K562 (cell line): ENCODE data around the gene ZACN. TPM values are rescaled to one million over a fixed set of nuclear protein-coding genes. Genes with fewer than 3 reads are reported as not detected.

Source experiments
- CHD2 ChIP-seq: IDR thresholded peaks from 2 replicates; pipeline ENCODE4 v1.6.1; 2011; ENCODE audit warnings: low read depth, low read length
- CHD4 ChIP-seq: fragments of 200-600 bp; sonication (generic); IDR thresholded peaks from 3 replicates; pipeline ENCODE4 v1.6.1; 2012; ENCODE audit warnings: low read depth, mild to moderate bottlenecking, mixed read lengths, low read length, inconsistent platforms; ENCODE audit not compliant: insufficient read depth, insufficient replicate concordance, poor library complexity, severe bottlenecking
- DACH1 ChIP-seq: fragments of 450-650 bp; IDR thresholded peaks from 2 replicates; pipeline ENCODE4 v1.6.1; 2018; ENCODE audit not compliant: partially characterized antibody
- EP400 ChIP-seq: fragments of 450-650 bp; IDR thresholded peaks from 2 replicates; pipeline ENCODE4 v1.6.1; 2017; ENCODE audit warnings: antibody characterized with exemption, mild to moderate bottlenecking, moderate library complexity
- ETS1 ChIP-seq: conservative IDR thresholded peaks from 2 replicates; pipeline ENCODE4 v1.6.1; 2011; ENCODE audit warnings: low read depth, mild to moderate bottlenecking, low read length; ENCODE audit not compliant: control insufficient read depth
- FOXA1 ChIP-seq: fragments of 450-650 bp; IDR thresholded peaks from 2 replicates; pipeline ENCODE4 v1.6.1; 2016; ENCODE audit warnings: mild to moderate bottlenecking, borderline replicate concordance
- FOXJ2 ChIP-seq: fragments of 200-800 bp; sonication (Bioruptor generic); IDR thresholded peaks from 2 replicates; pipeline ENCODE4 v1.6.1; 2016; ENCODE audit warnings: missing genetic modification characterization, missing compliant biosample characterization
- HDAC6 ChIP-seq: IDR thresholded peaks from 2 replicates; pipeline ENCODE4 v1.6.1; 2012; ENCODE audit warnings: low read depth, mild to moderate bottlenecking, control low read depth, inconsistent platforms, low read length, moderate library complexity
- JUNB ChIP-seq: fragments of 450-650 bp; formaldehyde crosslinking; conservative IDR thresholded peaks from 2 replicates; pipeline ENCODE4 v1.4.0; 2020; ENCODE audit warnings: mild to moderate bottlenecking
- KDM4B ChIP-seq, 2 experiments: fragments of 450-650 bp in 1 of 2; sonication (generic) in 1 of 2; IDR thresholded peaks; 2 replicates each; pipeline ENCODE4 v1.6.1; 2016 to 2017; ENCODE audit warnings: borderline replicate concordance in 2 of 2, antibody characterized with exemption in 1 of 2, low read depth in 1 of 2, mild to moderate bottlenecking in 1 of 2
- L3MBTL2 ChIP-seq: fragments of 450-650 bp; IDR thresholded peaks from 2 replicates; pipeline ENCODE4 v1.6.1; 2016; ENCODE audit warnings: mild to moderate bottlenecking, moderate library complexity
- NCOA1 ChIP-seq: fragments of 450-650 bp; IDR thresholded peaks from 2 replicates; pipeline ENCODE4 v1.6.1; 2016; ENCODE audit warnings: low read depth
- NCOA4 ChIP-seq: fragments of 450-650 bp; IDR thresholded peaks from 2 replicates; pipeline ENCODE4 v1.6.1; 2018; ENCODE audit warnings: mild to moderate bottlenecking; ENCODE audit not compliant: partially characterized antibody
- NFXL1 ChIP-seq: fragments of 450-650 bp; formaldehyde crosslinking; IDR thresholded peaks from 2 replicates; pipeline ENCODE4 v1.4.0; 2021; ENCODE audit warnings: mild to moderate bottlenecking
- PML ChIP-seq: IDR thresholded peaks from 2 replicates; pipeline ENCODE4 v1.6.1; 2012; ENCODE audit warnings: low read length, inconsistent platforms
- PURB ChIP-seq: sonication (generic); formaldehyde crosslinking; IDR thresholded peaks from 2 replicates; pipeline ENCODE4 v1.9.0; 2021; ENCODE audit warnings: low read depth, mild to moderate bottlenecking, missing genetic modification reagents
- RBM34 ChIP-seq: fragments of 200-400 bp; formaldehyde crosslinking; IDR thresholded peaks from 2 replicates; pipeline ENCODE4 v1.6.1; 2018; ENCODE audit warnings: low read length, borderline replicate concordance; ENCODE audit not compliant: insufficient read depth
- SIRT6 ChIP-seq: IDR thresholded peaks from one replicate; pipeline ENCODE4 v1.6.1; 2012; ENCODE audit warnings: low read depth, mild to moderate bottlenecking, control low read depth, inconsistent platforms, low read length, moderate library complexity
- SIX5 ChIP-seq, 2 experiments: IDR thresholded peaks; 2 replicates each; pipeline ENCODE4 v1.6.1; 2011; ENCODE audit warnings: low read length in 2 of 2, borderline replicate concordance in 1 of 2, low read depth in 1 of 2, mild to moderate bottlenecking in 1 of 2, moderate library complexity in 1 of 2; ENCODE audit not compliant: insufficient read depth in 1 of 2
- SMAD1 ChIP-seq: fragments of 150-350 bp; IDR thresholded peaks from 2 replicates; pipeline ENCODE4 v1.6.1; 2014; ENCODE audit warnings: low read length, low read depth; ENCODE audit not compliant: partially characterized antibody
- SNIP1 ChIP-seq: fragments of 450-650 bp; IDR thresholded peaks from 2 replicates; pipeline ENCODE4 v1.7.1; 2017; ENCODE audit warnings: low read depth, mild to moderate bottlenecking
- TEAD4 ChIP-seq, 2 experiments: sonication (generic) in 1 of 2; formaldehyde crosslinking in 1 of 2; IDR thresholded peaks; 2 replicates each; pipeline versions ENCODE4 v1.6.1 to v1.8.0; 2012 to 2022; ENCODE audit warnings: borderline replicate concordance in 1 of 2, inconsistent platforms in 1 of 2, low read length in 1 of 2, mild to moderate bottlenecking in 1 of 2, missing genetic modification reagents in 1 of 2
- XRCC3 ChIP-seq: fragments of 450-650 bp; IDR thresholded peaks from 2 replicates; pipeline ENCODE4 v1.6.1; 2017; ENCODE audit warnings: mild to moderate bottlenecking, moderate library complexity
- YY1 ChIP-seq, 3 experiments: IDR thresholded peaks; 2 replicates each; pipeline ENCODE4 v1.6.1; 2011; ENCODE audit warnings: low read length in 2 of 3, mild to moderate bottlenecking in 2 of 3, moderate library complexity in 2 of 3, borderline replicate concordance in 1 of 3, control low read depth in 1 of 3, low read depth in 1 of 3; ENCODE audit not compliant: insufficient read depth in 3 of 3, insufficient replicate concordance in 2 of 3, control insufficient read depth in 1 of 3, insufficient read length in 1 of 3; ENCODE audit errors: extremely low read depth in 1 of 3
- ZNF121 ChIP-seq: sonication (generic); formaldehyde crosslinking; conservative IDR thresholded peaks from 2 replicates; pipeline ENCODE4 v1.8.0; 2022; ENCODE audit warnings: missing genetic modification reagents
- polyA plus RNA-seq, 8 experiments: library from polyadenylated mRNA; depleted of rRNA in 4 of 8; stranded (reverse) in 5 of 8; unstranded in 3 of 8; fragments of >200 nt; fragmentation: Nextera tagmentation in 2 of 8; fragmentation: Illumina TruSeq in 1 of 8; extraction: Ambion mirVana in 2 of 8; extraction: Trizol in 1 of 8; gene quantifications; 2 replicates each; pipeline versions ENCODE4 v1.2.1 to v1.2.3, GENCODE V29; 2011 to 2014; ENCODE audit warnings: inconsistent platforms in 1 of 8, missing spikeins in 1 of 8
- total RNA-seq, 7 experiments: library from RNA; depleted of rRNA in 6 of 7; stranded (reverse); fragments of >200 nt in 6 of 7; fragmentation: Illumina TruSeq in 2 of 7; extraction: Trizol in 2 of 7; gene quantifications; 2 replicates each; pipeline versions ENCODE4 v1.2.1 to v1.2.3, GENCODE V29; 2011 to 2021; ENCODE audit warnings: low replicate concordance in 1 of 7

ZACN gene
- total and polyA plus RNA-seq, 9 of the 15 experiments (the other 6 are each of a cell fraction or from before 2014, with no cell fraction given) = 0.07 TPM; not detected in 8

- TF ChIP-seq ETS1 (peak; percentile 7; the same call in 1 of the 2 replicates), SIRT6 (no peak), PURB (CRISPR knock-in tag) (no peak), ZNF121 (CRISPR knock-in tag) (no peak), RBM34 (no peak), KDM4B (IDR thresholded peaks at IDR 0.05; ENCODE audit: borderline replicate concordance in 2 of 2, low read depth in 1 of 2) (peak in 1 of 2 experiments; percentile 96; a peak in 2 of 4 replicates), CHD2 (no peak), JUNB (no peak), SMAD1 (no peak), NFXL1 (no peak), FOXJ2 (tag) (no peak), TEAD4 (IDR thresholded peaks at IDR 0.05; ENCODE audit: low read length) (peak; percentile 23; the same call in 1 of the 2 replicates), TEAD4 (CRISPR knock-in tag; IDR thresholded peaks at IDR 0.05; ENCODE audit: borderline replicate concordance) (peak; percentile 53; the same call in 1 of the 2 replicates), NCOA4 (no peak), PML (peak; percentile 46), SNIP1 (peak; percentile 84; the same call in 1 of the 2 replicates), L3MBTL2 (peak; percentile 94), NCOA1 (no peak), SIX5 (IDR thresholded peaks at IDR 0.05; ENCODE audit: borderline replicate concordance in 1 of 2, insufficient read depth in 1 of 2, low read depth in 1 of 2, low read length in 2 of 2) (no peak), YY1 (IDR thresholded peaks at IDR 0.05; ENCODE audit: borderline replicate concordance in 1 of 3, control insufficient read depth in 1 of 3, extremely low read depth in 1 of 3, insufficient read depth in 3 of 3, insufficient read length in 1 of 3, insufficient replicate concordance in 2 of 3, low read depth in 1 of 3, low read length in 2 of 3) (peak; percentile 73 to 96 (median 95)), DACH1 (no peak), CHD4 (no peak), HDAC6 (no peak), XRCC3 (no peak), EP400 (peak; percentile 84), FOXA1 (no peak)
These were observed 6.7 kb upstream of the ZACN start, which contains the start of gene SRP68 (continued) for GRCh38 chr17:76072148-76072858.
